ENCODE measurements around the gene ZNF766. TPM values are rescaled to one million over a fixed set of nuclear protein-coding genes. Genes with fewer than 3 reads are reported as not detected.

The ZNF766 gene
- total and polyA plus RNA-seq, 9 of the 15 experiments (the other 6 are each of a cell fraction or from before 2014, with no cell fraction given): 6.7 to 23.0 (median 11.2) TPM

DNA sequence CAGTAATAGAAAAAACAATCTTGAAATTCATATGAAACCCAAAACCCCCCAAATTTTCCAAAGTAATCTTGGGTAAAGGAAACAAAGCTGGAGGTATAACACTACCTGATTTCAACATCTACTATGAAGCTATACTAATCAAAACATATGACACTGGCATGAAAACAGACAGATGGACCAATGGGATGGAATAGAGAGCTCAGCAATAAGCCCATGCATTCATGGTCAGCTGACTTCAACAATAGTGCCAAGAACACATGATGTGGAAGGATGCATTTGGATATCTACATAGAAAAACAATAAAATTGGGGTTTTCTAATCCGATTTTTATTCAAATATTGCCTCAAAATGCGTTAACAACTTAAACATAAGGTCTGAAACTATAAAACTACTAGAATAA lies 32.2 kb upstream of the ZNF766 start (continued):
- TF ChIP-seq ZNF318 (IDR thresholded peaks at IDR 0.05; ENCODE audit: borderline replicate concordance in 1 of 2, low read depth in 1 of 2) (no peak), ELF1 (tag; IDR thresholded peaks at IDR 0.05) (no peak)
